Liver (tissue), 9 donors: Measurements from ENCODE around the gene CIB4. TPM values are rescaled to one million over a fixed set of nuclear protein-coding genes. Genes with fewer than 3 reads are reported as not detected.

Experiments used
- DNase-seq: peaks from one replicate; pipeline ENCODE4 v3.0.0-alpha.2; 2017; ENCODE audit warnings: low spot score
- H3K27ac ChIP-seq, 2 donors: one replicate each; pipeline ENCODE4 v1.7.0; 2013; ENCODE audit warnings: inconsistent platforms in 2 of 2, low read length in 2 of 2, control low read depth in 1 of 2, low read depth in 1 of 2, mild to moderate bottlenecking in 1 of 2
- H3K27me3 ChIP-seq, 4 donors: one replicate each; pipeline versions ENCODE4 v1.6.1 to v1.7.0; 2013; ENCODE audit warnings: low read length in 3 of 4, inconsistent platforms in 1 of 4, mild to moderate bottlenecking in 1 of 4, moderate library complexity in 1 of 4; ENCODE audit not compliant: control insufficient read depth in 4 of 4, insufficient read depth in 4 of 4
- H3K36me3 ChIP-seq, 4 donors: one replicate each; pipeline versions ENCODE4 v1.6.1 to v1.7.0; 2013; ENCODE audit warnings: low read length in 3 of 4, mild to moderate bottlenecking in 3 of 4, low read depth in 1 of 4, moderate library complexity in 1 of 4; ENCODE audit not compliant: control insufficient read depth in 4 of 4, insufficient read depth in 3 of 4
- H3K4me1 ChIP-seq, 4 donors: one replicate each; pipeline versions ENCODE4 v1.6.1 to v1.7.0; 2013; ENCODE audit warnings: low read length in 3 of 4, mild to moderate bottlenecking in 3 of 4, moderate library complexity in 1 of 4; ENCODE audit not compliant: control insufficient read depth in 4 of 4, insufficient read depth in 4 of 4
- H3K4me3 ChIP-seq, 3 donors: one replicate each; pipeline versions ENCODE4 v1.6.1 to v1.7.0; 2013; ENCODE audit warnings: low read length in 3 of 3, control low read depth in 1 of 3, low read depth in 1 of 3, mild to moderate bottlenecking in 1 of 3
- H3K9ac ChIP-seq, 2 donors: one replicate each; pipeline ENCODE4 v1.7.0; 2013; ENCODE audit warnings: low read length in 2 of 2, mild to moderate bottlenecking in 2 of 2, moderate library complexity in 2 of 2, control low read depth in 1 of 2, low read depth in 1 of 2
- H3K9me3 ChIP-seq, 4 donors: one replicate each; pipeline versions ENCODE4 v1.6.1 to v1.7.0; 2013; ENCODE audit warnings: low read length in 3 of 4; ENCODE audit not compliant: control insufficient read depth in 4 of 4
- CTCF ChIP-seq: fragments of 150-350 bp; IDR thresholded peaks from 2 replicates; pipeline ENCODE4 v1.5.1; 2017; ENCODE audit warnings: improper control_type of control experiment, low read depth, low read length; ENCODE audit not compliant: missing input control
- EGR1 ChIP-seq, 2 donors: IDR thresholded peaks; 2 replicates each; pipeline ENCODE4 v1.6.1; 2016 to 2018; ENCODE audit warnings: antibody characterized with exemption in 2 of 2, low read depth in 2 of 2
- GABPA ChIP-seq, 2 donors: IDR thresholded peaks in 1 of 2; conservative IDR thresholded peaks in 1 of 2; 2 replicates each; pipeline ENCODE4 v1.6.1; 2016; ENCODE audit warnings: antibody characterized with exemption in 2 of 2, mild to moderate bottlenecking in 1 of 2, moderate library complexity in 1 of 2
- HNF4A ChIP-seq, 2 donors: conservative IDR thresholded peaks; 2 replicates each; pipeline ENCODE4 v1.6.1; 2016; ENCODE audit warnings: antibody characterized with exemption in 2 of 2, mild to moderate bottlenecking in 2 of 2
- JUND ChIP-seq, 2 donors: IDR thresholded peaks; 2 replicates each; pipeline ENCODE4 v1.6.1; 2016; ENCODE audit warnings: antibody characterized with exemption in 2 of 2
- MAX ChIP-seq: IDR thresholded peaks from 2 replicates; pipeline ENCODE4 v1.6.1; 2016; ENCODE audit warnings: antibody characterized with exemption
- NR2F2 ChIP-seq: IDR thresholded peaks from 2 replicates; pipeline ENCODE4 v1.6.1; 2016; ENCODE audit warnings: antibody characterized with exemption
- RAD21 ChIP-seq, 2 donors: IDR thresholded peaks; 2 replicates each; pipeline ENCODE4 v1.6.1; 2016; ENCODE audit warnings: antibody characterized with exemption in 2 of 2, mild to moderate bottlenecking in 2 of 2
- REST ChIP-seq: IDR thresholded peaks from 2 replicates; pipeline ENCODE4 v1.6.1; 2016; ENCODE audit warnings: antibody characterized with exemption, mild to moderate bottlenecking
- SP1 ChIP-seq: IDR thresholded peaks from 2 replicates; pipeline ENCODE4 v1.6.1; 2018; ENCODE audit warnings: antibody characterized with exemption, mild to moderate bottlenecking
- TAF1 ChIP-seq: conservative IDR thresholded peaks from 2 replicates; pipeline ENCODE4 v1.6.1; 2016; ENCODE audit warnings: antibody characterized with exemption, mild to moderate bottlenecking
- whole genome bisulfite sequencing: extraction: QIAGEN DNeasy Blood & Tissue Kit; methylation state at CpG from one replicate; pipeline ENCODE4 v1.1.7; 2013; 5-methylcytosine and 5-hydroxymethylcytosine counted together
- polyA plus RNA-seq, 2 donors: library from polyadenylated mRNA; stranded (reverse) in 1 of 2; unstranded in 1 of 2; fragments of 200-250 nt in 1 of 2; fragments of >200 nt in 1 of 2; fragmentation: Nextera tagmentation in 1 of 2; extraction: Ambion mirVana in 1 of 2; gene quantifications; one replicate each; pipeline versions ENCODE4 v1.2.1 to v1.2.3, GENCODE V29; 2013 to 2015
- total RNA-seq, 2 donors: library from RNA; depleted of rRNA; stranded (reverse); fragments of >200 nt; gene quantifications; one replicate each; pipeline ENCODE4 v1.2.3, GENCODE V29; 2014
- TF ChIP-seq, protein P1 (sequence below): IDR thresholded peaks from 2 replicates; pipeline ENCODE4 v1.6.1; 2016; ENCODE audit warnings: antibody characterized with exemption
- TF ChIP-seq, protein P2 (sequence below): IDR thresholded peaks from 2 replicates; pipeline ENCODE4 v1.6.1; 2016; ENCODE audit warnings: antibody characterized with exemption
- donor health status: healthy.
- donor health status: healthy.
- donor health status: healthy.
- donor health status: healthy.
- donor health status: healthy.

CIB4 gene
- total and polyA plus RNA-seq, 4 donors = not detected

- TF ChIP-seq CTCF (no peak), GABPA (IDR thresholded peaks at IDR 0.05 in 1 of 2, conservative IDR thresholded peaks at IDR 0.05 in 1 of 2) (no peak), EGR1 (IDR thresholded peaks at IDR 0.05; ENCODE audit: low read depth in 2 of 2) (no peak), TAF1 (no peak)
- TF ChIP-seq, protein P1, sequence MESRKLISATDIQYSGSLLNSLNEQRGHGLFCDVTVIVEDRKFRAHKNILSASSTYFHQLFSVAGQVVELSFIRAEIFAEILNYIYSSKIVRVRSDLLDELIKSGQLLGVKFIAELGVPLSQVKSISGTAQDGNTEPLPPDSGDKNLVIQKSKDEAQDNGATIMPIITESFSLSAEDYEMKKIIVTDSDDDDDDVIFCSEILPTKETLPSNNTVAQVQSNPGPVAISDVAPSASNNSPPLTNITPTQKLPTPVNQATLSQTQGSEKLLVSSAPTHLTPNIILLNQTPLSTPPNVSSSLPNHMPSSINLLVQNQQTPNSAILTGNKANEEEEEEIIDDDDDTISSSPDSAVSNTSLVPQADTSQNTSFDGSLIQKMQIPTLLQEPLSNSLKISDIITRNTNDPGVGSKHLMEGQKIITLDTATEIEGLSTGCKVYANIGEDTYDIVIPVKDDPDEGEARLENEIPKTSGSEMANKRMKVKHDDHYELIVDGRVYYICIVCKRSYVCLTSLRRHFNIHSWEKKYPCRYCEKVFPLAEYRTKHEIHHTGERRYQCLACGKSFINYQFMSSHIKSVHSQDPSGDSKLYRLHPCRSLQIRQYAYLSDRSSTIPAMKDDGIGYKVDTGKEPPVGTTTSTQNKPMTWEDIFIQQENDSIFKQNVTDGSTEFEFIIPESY = no peak
Observed at GRCh38 chr2:26598336-26598995, 42.7 kb downstream of the CIB4 start (continued).

- H3K27ac ChIP-seq = no peak overlapping the region
- 71% methylated on average over 2 of the region's 2 CpGs for WGBS
- TF ChIP-seq RAD21 (IDR thresholded peaks at IDR 0.05) (no peak), JUND (IDR thresholded peaks at IDR 0.05) (no peak), NR2F2 (no peak), REST (no peak), MAX (no peak), HNF4A (conservative IDR thresholded peaks at IDR 0.05) (no peak), SP1 (no peak), GABPA (IDR thresholded peaks at IDR 0.05 in 1 of 2, conservative IDR thresholded peaks at IDR 0.05 in 1 of 2) (no peak)
- TF ChIP-seq, protein P1 = no peak
- TF ChIP-seq, protein P2, sequence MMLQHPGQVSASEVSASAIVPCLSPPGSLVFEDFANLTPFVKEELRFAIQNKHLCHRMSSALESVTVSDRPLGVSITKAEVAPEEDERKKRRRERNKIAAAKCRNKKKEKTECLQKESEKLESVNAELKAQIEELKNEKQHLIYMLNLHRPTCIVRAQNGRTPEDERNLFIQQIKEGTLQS = no peak
- H3K27me3 ChIP-seq = peaks cover 0 to 10% (median 2%) of the 10 kb centered on the region in 4 donors
- no peak for DNase-seq
- H3K36me3 ChIP-seq = no peaks in the 10 kb centered on the region
- no peak overlapping the region for H3K4me3 ChIP-seq
- no peak overlapping the region for H3K9ac ChIP-seq
- no peaks in the 10 kb centered on the region for H3K4me1 ChIP-seq
- no peaks in the 10 kb centered on the region for H3K9me3 ChIP-seq
Observed at GRCh38 chr2:26597197-26597596, 44.0 kb downstream of the CIB4 start.
